Measurements from ENCODE around the gene CFAP100. TPM values are rescaled to one million over a fixed set of nuclear protein-coding genes. Genes with fewer than 3 reads are reported as not detected.

Gene CFAP100
- total RNA-seq, 1 donor from 2014 or later: not detected

GRCh38 chr3:126356373-126357264 is 38.1 kb upstream of the CFAP100 start:
- intact Hi-C loops (cut with micrococcal nuclease): loop anchor here (1.0 to 2.0 kb wide), 4 partner anchors 116 to 440 kb away; partner anchors contain the start of gene SLC41A3

- intact Hi-C loops (cut with micrococcal nuclease): loop anchor here (1.0 to 2.0 kb wide), 5 partner anchors 115 to 441 kb away; partner anchors contain the start of gene SLC41A3
Observed at GRCh38 chr3:126357295-126358037, 37.2 kb upstream of the CFAP100 start, which contains the start of gene KLF15. KLF15 (minus strand) TSS chr3:126357408; CDS start chr3:126352922, 4,486 bp downstream.

GRCh38 chr3:126358038-126358815 is 36.5 kb upstream of the CFAP100 start:
- intact Hi-C loops (cut with micrococcal nuclease): loop anchor here (1.0 kb wide), 1 partner anchor 118 kb away; no protein-coding TSS in a partner anchor

GRCh38 chr3:126358816-126359181 is 35.9 kb upstream of the CFAP100 start:
- intact Hi-C loops (cut with micrococcal nuclease): loop anchor here (1.0 kb wide), 1 partner anchor 118 kb away; no protein-coding TSS in a partner anchor

GRCh38 chr3:126360046-126360713 is 34.5 kb upstream of the CFAP100 start:
- intact Hi-C loops (cut with micrococcal nuclease): no loop called here

- intact Hi-C loops (cut with micrococcal nuclease): no loop called here
Observed at GRCh38 chr3:126360714-126361060, 34.0 kb upstream of the CFAP100 start.

- intact Hi-C loops (cut with micrococcal nuclease): no loop called here
Observed at GRCh38 chr3:126361211-126361610, 33.5 kb upstream of the CFAP100 start.

GRCh38 chr3:126364130-126364695 is 30.5 kb upstream of the CFAP100 start:
- intact Hi-C loops (cut with micrococcal nuclease): no loop called here

GRCh38 chr3:126364731-126365301 is 29.9 kb upstream of the CFAP100 start:
- intact Hi-C loops (cut with micrococcal nuclease): no loop called here

- intact Hi-C loops (cut with micrococcal nuclease): no loop called here
Observed at GRCh38 chr3:126365351-126366277, 29.1 kb upstream of the CFAP100 start.

GRCh38 chr3:126367316-126367805 is 27.3 kb upstream of the CFAP100 start:
- intact Hi-C loops (cut with micrococcal nuclease): no loop called here

GRCh38 chr3:126369490-126369889 is 25.2 kb upstream of the CFAP100 start:
- intact Hi-C loops (cut with micrococcal nuclease): no loop called here

- intact Hi-C loops (cut with micrococcal nuclease): no loop called here
Observed at GRCh38 chr3:126370055-126370454, 24.7 kb upstream of the CFAP100 start.

GRCh38 chr3:126370606-126371005 is 24.1 kb upstream of the CFAP100 start:
- intact Hi-C loops (cut with micrococcal nuclease): no loop called here

GRCh38 chr3:126371096-126371705 is 23.5 kb upstream of the CFAP100 start:
- intact Hi-C loops (cut with micrococcal nuclease): no loop called here

- intact Hi-C loops (cut with micrococcal nuclease): no loop called here
Observed at GRCh38 chr3:126372413-126373145, 22.1 kb upstream of the CFAP100 start.

- intact Hi-C loops (cut with micrococcal nuclease): no loop called here
Observed at GRCh38 chr3:126373146-126373613, 21.5 kb upstream of the CFAP100 start.
